Karpas-422 (cell line): ENCODE results near the gene SMAD1. TPM values are rescaled to one million over a fixed set of nuclear protein-coding genes. Genes with fewer than 3 reads are reported as not detected.
"Not testable (repeated sequence)": the region's sequence is repeated elsewhere in the genome, so short reads cannot be mapped to it uniquely, and the experiment has no call there.

Experiments
- DNase-seq: peaks from one replicate; pipeline ENCODE4 v3.0.0-alpha.2; 2015
- H2AFZ ChIP-seq: fragments of 200-600 bp; sonication (generic); 2 replicates; pipeline ENCODE4 v1.6.1; 2014; ENCODE audit warnings: antibody characterized with exemption, low read length, mixed read lengths
- H3K27ac ChIP-seq: fragments of 200-600 bp; sonication (generic); 2 replicates; pipeline ENCODE4 v1.5.1; 2014; ENCODE audit warnings: mild to moderate bottlenecking, low read length, moderate library complexity
- H3K27me3 ChIP-seq: fragments of 200-600 bp; sonication (generic); 2 replicates; pipeline ENCODE4 v1.6.1; 2014; ENCODE audit warnings: low read length, mixed read lengths
- H3K36me3 ChIP-seq: fragments of 200-600 bp; sonication (generic); 2 replicates; pipeline ENCODE4 v1.6.1; 2014; ENCODE audit warnings: low read length, mixed read lengths; ENCODE audit not compliant: insufficient read depth
- H3K4me1 ChIP-seq: fragments of 200-600 bp; sonication (generic); 2 replicates; pipeline ENCODE4 v1.6.1; 2014; ENCODE audit warnings: mild to moderate bottlenecking, low read length, mixed read lengths
- H3K4me2 ChIP-seq: fragments of 200-600 bp; sonication (generic); 2 replicates; pipeline ENCODE4 v1.6.1; 2014; ENCODE audit warnings: low read length, low read depth, mild to moderate bottlenecking; ENCODE audit not compliant: poor library complexity, severe bottlenecking
- H3K4me3 ChIP-seq: fragments of 200-600 bp; sonication (generic); 2 replicates; pipeline ENCODE4 v1.5.1; 2014; ENCODE audit warnings: mild to moderate bottlenecking, antibody characterized with exemption, low read length, mixed read lengths
- H3K79me2 ChIP-seq: fragments of 200-600 bp; sonication (generic); 2 replicates; pipeline ENCODE4 v1.6.1; 2014; ENCODE audit warnings: mild to moderate bottlenecking, low read length, mixed read lengths
- H3K9ac ChIP-seq: fragments of 200-600 bp; sonication (generic); 2 replicates; pipeline ENCODE4 v1.6.0; 2014; ENCODE audit warnings: low read length
- H3K9me2 ChIP-seq: fragments of 200-600 bp; sonication (generic), shearing (Covaris generic); replicated peaks from 2 replicates; pipeline ENCODE4 v1.6.0; 2014; ENCODE audit warnings: mild to moderate bottlenecking, low read length, moderate library complexity; ENCODE audit not compliant: insufficient read depth
- H3K9me3 ChIP-seq: fragments of 300-700, 200-600 bp; sonication (generic); 2 replicates; pipeline ENCODE4 v1.6.1; 2014; ENCODE audit warnings: low read length, mixed read lengths
- H4K20me1 ChIP-seq: fragments of 200-600 bp; sonication (generic); 2 replicates; pipeline ENCODE4 v1.6.1; 2014; ENCODE audit warnings: mild to moderate bottlenecking, antibody characterized with exemption, low read length, low read depth; ENCODE audit not compliant: insufficient read depth
- total RNA-seq: library from RNA; depleted of rRNA; stranded (reverse); fragments of >200 nt; shearing (Covaris generic); gene quantifications from 2 replicates; pipeline ENCODE4 v1.2.3, GENCODE V29; 2014; ENCODE audit warnings: low replicate concordance

SMAD1 gene
- total RNA-seq, 1 experiment from 2014 or later = not detected

DNA sequence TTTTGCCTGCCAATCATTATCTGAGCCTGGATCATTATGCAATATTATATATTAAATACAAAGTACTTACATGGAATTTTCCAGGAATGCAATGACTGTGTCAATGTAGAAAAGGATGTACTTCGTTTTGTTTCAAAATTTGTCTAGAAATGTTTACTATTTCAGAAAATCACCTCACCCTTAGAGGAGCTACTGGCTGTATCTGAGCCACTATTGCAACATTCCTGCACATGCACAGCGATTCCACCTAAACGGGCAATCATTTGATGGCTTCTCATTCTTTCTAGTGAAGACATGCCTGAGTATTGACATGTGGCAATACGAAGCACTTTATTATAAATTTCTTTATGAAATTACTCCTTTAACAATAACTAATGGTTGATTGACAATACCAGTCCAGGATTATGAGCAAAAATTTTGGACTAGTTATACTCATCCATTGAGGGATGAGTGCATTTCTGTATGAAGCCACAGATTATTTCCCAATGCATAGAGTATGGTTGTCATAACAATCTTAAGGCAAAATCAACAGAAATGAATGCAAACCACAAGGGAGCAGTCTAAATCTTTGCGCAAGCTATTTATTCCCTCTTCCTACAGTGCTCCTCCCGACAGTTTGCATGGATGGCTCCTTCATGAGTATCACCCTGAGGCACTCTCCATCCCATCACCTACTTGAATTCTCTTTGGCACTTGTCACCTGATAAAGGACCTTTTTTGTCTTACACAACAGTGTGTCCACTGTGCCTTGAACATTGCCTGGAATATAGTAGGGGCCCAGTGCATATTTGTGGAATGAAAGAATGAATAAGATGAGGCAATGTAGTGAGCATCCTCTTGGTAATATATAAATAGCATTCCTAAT is 101.8 kb downstream of the SMAD1 start:
- Histone ChIP-seq H3K27ac (no peak overlapping the region), H4K20me1 (no peaks in the 10 kb centered on the region), H3K4me1 (no peaks in the 10 kb centered on the region; the same call in 1 of the 2 replicates), H3K27me3 (no peaks in the 10 kb centered on the region), H3K4me2 (no peak overlapping the region), H3K79me2 (no peaks in the 10 kb centered on the region), H3K4me3 (no peak overlapping the region), H2AFZ (no peak overlapping the region), H3K9me2 (no peaks in the 10 kb centered on the region), H3K9ac (no peak overlapping the region), H3K36me3 (no peaks in the 10 kb centered on the region), H3K9me3 (no peaks in the 10 kb centered on the region)
- no peak for DNase-seq

DNA sequence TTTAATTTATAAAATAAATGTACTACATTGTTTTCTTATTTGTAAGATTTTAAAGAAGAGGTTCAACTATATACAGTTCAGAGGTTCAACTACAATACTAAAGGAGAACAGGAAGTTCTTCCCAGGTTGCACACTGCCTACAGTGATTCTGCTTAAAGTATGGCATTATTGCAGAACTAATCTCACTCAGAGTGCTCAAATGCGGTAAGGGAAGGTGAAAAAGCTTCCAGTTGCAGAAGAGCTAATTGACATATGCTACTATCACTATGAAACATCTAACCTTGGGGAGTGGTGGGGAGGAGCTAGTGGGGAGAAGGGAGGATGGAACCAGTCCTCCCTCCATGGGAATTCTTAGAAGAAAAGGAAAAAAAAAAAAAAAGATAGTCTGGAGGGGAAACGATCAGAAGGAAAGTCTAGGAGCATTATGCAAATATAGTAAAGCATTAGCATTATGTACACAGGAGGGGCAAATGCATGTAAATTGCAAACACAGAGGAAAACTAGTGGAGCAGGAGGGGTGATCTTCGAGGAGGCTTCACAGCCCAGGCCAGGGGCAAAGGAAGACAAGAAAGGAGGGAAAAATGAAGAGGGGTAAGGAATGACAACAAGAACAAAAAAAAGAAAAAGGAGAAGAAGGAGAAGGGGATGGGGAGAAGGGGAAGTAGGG is 105.6 kb downstream of the SMAD1 start:
- H3K27me3 ChIP-seq = no peaks in the 10 kb centered on the region
- H3K9me2 ChIP-seq = no peaks in the 10 kb centered on the region
- no peaks in the 10 kb centered on the region; the same call in 1 of the 2 replicates for H3K4me1 ChIP-seq
- H3K4me2 ChIP-seq = no peak overlapping the region
- H3K36me3 ChIP-seq = no peaks in the 10 kb centered on the region
- DNase-seq = no peak
- H2AFZ ChIP-seq = no peak overlapping the region
- no peak overlapping the region for H3K4me3 ChIP-seq
- H3K27ac ChIP-seq = no peak overlapping the region
- H3K9ac ChIP-seq = no peak overlapping the region
- H4K20me1 ChIP-seq = no peaks in the 10 kb centered on the region
- H3K79me2 ChIP-seq = no peaks in the 10 kb centered on the region
- H3K9me3 ChIP-seq = no peaks in the 10 kb centered on the region

DNA sequence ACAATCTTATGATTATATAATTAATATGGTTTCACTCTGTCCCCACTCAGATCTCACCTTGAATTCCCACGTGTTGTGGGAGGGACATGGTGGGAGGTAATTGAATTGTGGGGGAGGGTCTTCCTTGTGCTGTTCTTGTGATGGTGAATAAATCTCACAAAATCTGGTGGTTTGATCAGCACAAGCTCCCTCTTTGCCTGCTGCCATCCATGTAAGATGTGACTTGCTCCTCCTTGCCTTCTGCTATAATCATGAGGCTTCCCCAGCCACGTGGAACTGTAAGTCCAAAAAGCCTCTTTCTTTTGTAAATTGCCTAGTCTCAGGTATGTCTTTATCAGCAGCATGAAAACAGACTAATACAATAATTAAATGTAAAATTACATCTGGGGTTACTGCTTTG is 107.7 kb downstream of the SMAD1 start:
- not testable (repeated sequence) for H3K27me3 ChIP-seq, H3K4me3 ChIP-seq, H3K79me2 ChIP-seq, H2AFZ ChIP-seq, H4K20me1 ChIP-seq, DNase-seq, H3K36me3 ChIP-seq, H3K27ac ChIP-seq, H3K4me2 ChIP-seq, H3K9me2 ChIP-seq, H3K9ac ChIP-seq, H3K4me1 ChIP-seq, H3K9me3 ChIP-seq

DNA sequence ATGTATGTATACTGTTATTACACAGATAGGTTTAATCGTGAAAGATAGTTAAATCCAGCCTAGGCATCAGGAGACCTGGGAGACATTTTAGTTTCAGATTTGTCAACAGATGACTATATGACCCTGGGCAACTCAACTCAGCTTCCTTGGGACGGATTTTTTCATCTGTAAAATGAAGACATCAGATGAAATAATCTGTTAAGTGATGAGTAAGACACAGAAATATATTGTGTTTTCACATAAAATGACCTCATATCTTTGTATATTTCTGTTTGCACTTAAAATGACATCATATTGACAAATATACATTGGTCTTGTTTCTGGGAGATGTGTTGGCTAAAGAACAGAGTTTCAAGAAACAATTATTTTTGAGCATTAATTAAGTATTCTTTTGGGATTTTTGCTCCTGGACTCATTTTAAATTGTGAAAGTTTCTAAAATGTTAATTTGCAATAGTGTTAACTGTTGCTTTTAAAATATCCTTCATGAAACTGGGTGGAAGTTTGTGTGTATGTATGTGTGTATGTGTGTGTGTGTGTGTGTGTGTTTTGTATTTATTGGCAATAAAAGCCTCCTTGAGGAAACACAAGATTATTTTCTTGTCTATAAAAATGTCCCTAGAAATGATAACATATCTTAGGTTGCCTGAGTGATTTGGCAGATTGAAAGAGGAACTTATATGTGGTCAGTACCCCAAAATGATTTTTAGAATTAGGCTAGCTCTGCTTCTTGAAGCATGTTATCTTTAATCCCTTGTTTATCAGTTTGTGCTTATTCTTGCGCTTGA is 108.5 kb downstream of the SMAD1 start:
- DNase-seq = no peak
- H2AFZ ChIP-seq = no peak overlapping the region
- no peaks in the 10 kb centered on the region; the same call in 1 of the 2 replicates for H3K4me1 ChIP-seq
- no peaks in the 10 kb centered on the region for H3K79me2 ChIP-seq
- H3K9ac ChIP-seq = no peak overlapping the region
- H3K4me2 ChIP-seq = no peak overlapping the region
- no peaks in the 10 kb centered on the region for H3K9me3 ChIP-seq
- no peak overlapping the region for H3K27ac ChIP-seq
- H3K4me3 ChIP-seq = no peak overlapping the region
- H3K9me2 ChIP-seq = no peaks in the 10 kb centered on the region
- H4K20me1 ChIP-seq = no peaks in the 10 kb centered on the region
- no peaks in the 10 kb centered on the region for H3K36me3 ChIP-seq
- no peaks in the 10 kb centered on the region for H3K27me3 ChIP-seq

DNA sequence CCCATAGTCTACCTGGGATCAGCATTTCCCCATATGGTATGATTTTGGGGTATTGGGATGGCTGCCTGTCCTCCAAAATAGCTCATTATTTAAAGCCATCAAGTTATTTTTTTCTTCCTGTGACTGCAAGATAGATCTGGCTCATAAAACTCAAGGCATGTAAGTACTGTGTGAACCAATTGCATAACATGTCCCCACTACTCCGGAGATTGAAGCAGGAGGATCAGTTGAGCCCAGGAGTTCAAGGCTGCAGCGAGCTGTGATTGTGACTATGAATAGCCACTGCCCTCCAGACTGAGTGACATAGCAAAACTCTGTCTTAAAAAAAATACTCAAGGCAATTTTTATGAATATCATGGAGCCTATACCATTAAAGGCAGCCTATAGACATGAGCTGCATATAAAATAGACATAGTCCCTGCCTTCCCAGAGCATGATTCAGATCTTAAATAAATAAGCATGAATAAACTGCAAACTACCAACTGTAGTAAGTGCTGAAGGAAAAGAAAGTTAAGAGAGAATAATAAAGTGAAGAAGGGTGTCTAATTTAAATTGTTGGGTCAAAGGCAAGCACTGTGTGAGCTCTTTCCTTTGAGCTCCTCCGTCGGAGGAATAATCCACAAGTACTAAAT is 120.6 kb downstream of the SMAD1 start:
- no peak overlapping the region for H3K4me2 ChIP-seq
- H2AFZ ChIP-seq = no peak overlapping the region
- H3K9me3 ChIP-seq = peaks cover 14% of the 10 kb centered on the region
- H4K20me1 ChIP-seq = no peaks in the 10 kb centered on the region
- H3K79me2 ChIP-seq = no peaks in the 10 kb centered on the region
- no peaks in the 10 kb centered on the region for H3K36me3 ChIP-seq
- no peak overlapping the region for H3K4me3 ChIP-seq
- H3K4me1 ChIP-seq = no peaks in the 10 kb centered on the region
- no peak overlapping the region for H3K9ac ChIP-seq
- no peak for DNase-seq
- no peaks in the 10 kb centered on the region for H3K9me2 ChIP-seq
- H3K27me3 ChIP-seq = no peaks in the 10 kb centered on the region; the same call in 1 of the 2 replicates
- no peak overlapping the region for H3K27ac ChIP-seq

DNA sequence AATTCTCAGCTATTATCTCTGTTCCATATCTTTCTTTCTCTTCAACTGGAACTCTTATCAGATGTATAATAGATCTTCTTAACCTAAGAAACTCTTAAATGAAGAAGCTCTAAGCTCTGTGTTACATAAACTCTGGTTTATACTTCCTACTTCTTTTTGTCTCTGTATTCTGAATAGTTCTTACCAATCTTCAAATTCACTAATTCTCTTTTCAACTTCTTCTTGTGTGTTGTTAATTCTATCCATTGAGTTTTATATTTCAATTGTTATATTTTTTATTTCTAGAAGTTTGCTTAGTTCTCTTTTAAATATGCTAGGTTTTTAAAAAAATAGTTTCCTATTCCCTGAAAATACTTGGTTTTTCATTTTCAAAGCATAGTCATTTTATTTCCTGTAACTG is 124.3 kb downstream of the SMAD1 start:
- Histone ChIP-seq H3K27me3 (no peaks in the 10 kb centered on the region; the same call in 1 of the 2 replicates), H3K4me1 (no peaks in the 10 kb centered on the region), H3K4me2 (no peak overlapping the region), H3K79me2 (no peaks in the 10 kb centered on the region), H3K4me3 (no peak overlapping the region; the same call in 1 of the 2 replicates), H3K36me3 (no peaks in the 10 kb centered on the region), H4K20me1 (no peaks in the 10 kb centered on the region), H3K9me3 (peaks cover 14% of the 10 kb centered on the region), H2AFZ (no peak overlapping the region), H3K27ac (no peak overlapping the region), H3K9me2 (no peaks in the 10 kb centered on the region), H3K9ac (no peak overlapping the region)
- no peak for DNase-seq
